ENCODE results near the gene ZNF581. TPM values are rescaled to one million over a fixed set of nuclear protein-coding genes. Genes with fewer than 3 reads are reported as not detected.

Gene ZNF581, protein sequence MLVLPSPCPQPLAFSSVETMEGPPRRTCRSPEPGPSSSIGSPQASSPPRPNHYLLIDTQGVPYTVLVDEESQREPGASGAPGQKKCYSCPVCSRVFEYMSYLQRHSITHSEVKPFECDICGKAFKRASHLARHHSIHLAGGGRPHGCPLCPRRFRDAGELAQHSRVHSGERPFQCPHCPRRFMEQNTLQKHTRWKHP
- 17.6 and 20.4 TPM in 2 replicates for total RNA-seq

DNA sequence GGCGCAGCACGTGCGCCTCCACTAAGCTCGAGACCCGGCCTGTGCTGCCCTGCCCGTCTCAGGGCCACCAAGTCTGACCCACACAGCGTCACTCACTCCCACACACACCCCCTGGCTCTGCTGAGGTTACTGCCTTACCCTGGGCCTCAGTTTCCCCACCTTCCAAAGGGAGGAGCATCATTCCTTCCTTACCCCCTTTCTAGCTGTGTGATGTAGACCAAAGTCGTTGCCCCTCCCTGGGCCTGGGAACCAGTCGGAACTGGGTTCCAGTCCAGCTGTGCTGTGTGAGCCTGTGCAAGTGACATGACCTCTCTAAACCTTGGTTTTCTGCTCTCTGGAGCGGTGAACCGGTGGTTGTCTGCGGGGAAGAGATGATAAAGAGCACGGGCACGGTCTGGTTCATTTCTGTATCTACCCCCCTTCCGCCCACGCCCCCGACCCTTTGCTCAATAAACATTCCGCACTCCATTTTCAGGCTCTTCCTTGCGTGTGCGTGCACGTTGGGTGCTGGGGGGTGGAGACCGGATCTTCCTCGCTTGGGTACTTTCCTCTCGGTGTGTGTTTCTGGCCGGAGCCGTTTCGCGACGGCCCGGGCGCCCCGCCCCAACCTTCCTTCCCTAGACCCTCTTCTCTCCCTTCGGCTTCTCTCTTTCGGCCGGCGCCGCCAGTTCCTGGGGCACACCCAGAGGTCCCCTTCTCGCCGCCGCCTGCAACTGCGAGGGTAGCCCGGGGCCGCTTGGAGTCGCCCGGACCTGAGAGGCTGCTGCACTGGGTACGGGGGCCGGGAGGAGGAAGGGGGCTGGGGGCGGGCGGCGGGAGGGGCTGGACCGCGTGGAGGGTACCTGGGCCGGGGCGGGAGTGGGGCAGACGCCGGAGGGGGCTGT, at the start of gene ZNF581:
ZNF581 (plus strand) TSS at position 647 of the 884 bp plus-strand sequence. CDS start 923 bp downstream, outside the sequence.

DNA sequence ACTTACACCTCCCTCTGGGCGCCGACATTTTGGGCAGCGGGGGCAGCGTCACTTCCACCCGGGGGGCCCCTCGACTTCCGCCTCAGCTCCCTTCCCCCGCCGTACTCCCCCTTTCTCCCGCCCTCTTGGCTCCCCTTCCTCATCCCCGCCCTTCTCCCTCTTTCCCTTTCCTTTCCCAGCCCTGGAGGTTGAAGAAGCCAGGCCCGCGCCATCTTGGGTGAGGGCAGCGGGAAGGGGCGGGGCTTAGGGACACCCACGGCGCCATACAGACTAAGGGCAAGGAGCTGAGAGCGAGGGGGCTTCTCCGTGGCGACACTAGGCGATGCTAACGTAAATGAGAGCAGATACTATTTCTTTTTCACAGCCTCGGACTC, 44.0 kb upstream of the ZNF581 start, which contains the start of gene FIZ1:
FIZ1 (minus strand) TSS at position 50 of the 374 bp plus-strand sequence. CDS start 1,652 bp downstream, outside the sequence.

DNA sequence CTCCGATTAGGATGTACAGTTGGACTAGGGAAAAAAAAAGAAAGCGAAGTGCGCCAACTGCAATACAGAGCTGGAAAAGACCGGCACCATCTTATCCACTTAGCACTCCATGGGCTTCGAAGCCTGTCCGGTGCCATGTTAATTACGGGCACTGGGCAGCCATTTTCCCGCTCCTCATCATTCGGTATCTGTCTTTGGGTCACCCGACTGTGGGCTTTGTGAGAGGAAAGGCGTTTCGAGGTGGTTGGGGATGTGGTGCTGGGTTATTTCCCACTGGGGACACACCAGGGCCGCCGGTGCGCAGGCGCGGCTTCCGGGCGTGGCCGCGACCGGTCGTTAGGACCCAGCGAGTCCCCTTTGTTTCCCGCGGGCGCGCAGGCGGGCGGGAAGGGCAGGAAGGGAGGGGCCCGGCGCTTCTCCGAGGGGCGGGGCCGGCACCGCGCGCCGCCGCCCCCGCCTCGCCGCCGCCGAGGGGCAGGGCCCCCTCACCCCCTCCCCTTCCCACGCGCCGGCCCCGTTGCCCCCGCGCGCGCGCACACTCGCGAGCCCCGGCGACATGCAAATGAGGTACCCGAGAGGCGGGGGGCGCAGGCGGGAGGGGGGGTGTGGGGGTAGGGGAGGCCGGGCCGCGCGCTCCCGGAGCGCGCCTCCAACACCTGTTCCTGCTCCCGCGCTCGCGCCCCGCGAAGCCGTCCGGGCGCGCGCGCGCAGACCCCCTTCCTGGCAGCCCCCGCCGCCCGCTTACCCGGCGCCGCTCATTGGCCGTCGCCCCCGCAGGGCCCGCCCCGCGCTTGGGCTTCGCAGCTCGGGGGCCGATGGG, 43.4 kb upstream of the ZNF581 start, which contains the start of gene ZNF524:
ZNF524 (plus strand) TSS at position 447 of the 820 bp plus-strand sequence. CDS start 1,825 bp downstream, outside the sequence.

DNA sequence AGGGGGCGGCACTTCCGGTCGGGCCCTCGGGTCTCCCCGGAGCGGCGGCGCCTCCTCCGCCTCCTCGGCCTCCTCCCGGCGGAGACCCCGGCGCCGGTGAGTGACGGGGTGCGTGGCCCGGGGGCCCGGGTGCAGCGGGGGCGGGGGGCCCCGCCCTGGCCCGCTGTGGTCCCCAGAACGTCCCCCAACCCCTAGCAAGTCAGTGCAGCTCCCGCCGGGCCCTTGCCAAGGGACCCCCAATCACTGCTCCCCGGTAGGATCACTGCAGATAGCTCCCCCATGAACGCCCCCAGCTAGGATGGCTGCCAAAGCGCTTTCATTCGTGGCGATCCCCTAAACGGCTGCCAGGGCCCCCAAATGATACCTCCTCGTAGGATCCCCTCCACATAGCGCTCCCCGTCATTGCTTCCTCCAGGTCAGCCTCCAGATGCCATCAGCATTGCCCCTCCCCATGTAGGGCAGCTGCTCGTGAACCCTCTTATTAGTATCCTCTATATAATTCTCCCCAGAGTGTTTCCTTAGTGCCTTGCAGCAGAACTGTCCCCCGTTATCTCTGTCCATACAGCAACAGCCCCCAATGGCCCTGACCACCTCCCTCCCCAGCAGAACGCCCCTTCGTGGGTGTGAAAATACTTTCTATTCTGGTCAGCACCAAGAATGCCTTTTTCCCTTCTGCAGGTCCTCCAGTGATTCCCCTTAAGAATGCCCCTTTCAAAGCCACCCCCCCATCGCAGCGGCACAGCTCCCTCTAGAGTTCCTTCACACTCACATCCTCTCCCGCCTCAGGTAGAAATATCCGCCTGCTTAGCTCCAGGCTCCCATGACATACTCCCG, 37.6 kb upstream of the ZNF581 start, which contains the start of gene ZNF865:
ZNF865 (plus strand) TSS at position 11 of the 834 bp plus-strand sequence. CDS start 7,972 bp downstream, outside the sequence.

DNA sequence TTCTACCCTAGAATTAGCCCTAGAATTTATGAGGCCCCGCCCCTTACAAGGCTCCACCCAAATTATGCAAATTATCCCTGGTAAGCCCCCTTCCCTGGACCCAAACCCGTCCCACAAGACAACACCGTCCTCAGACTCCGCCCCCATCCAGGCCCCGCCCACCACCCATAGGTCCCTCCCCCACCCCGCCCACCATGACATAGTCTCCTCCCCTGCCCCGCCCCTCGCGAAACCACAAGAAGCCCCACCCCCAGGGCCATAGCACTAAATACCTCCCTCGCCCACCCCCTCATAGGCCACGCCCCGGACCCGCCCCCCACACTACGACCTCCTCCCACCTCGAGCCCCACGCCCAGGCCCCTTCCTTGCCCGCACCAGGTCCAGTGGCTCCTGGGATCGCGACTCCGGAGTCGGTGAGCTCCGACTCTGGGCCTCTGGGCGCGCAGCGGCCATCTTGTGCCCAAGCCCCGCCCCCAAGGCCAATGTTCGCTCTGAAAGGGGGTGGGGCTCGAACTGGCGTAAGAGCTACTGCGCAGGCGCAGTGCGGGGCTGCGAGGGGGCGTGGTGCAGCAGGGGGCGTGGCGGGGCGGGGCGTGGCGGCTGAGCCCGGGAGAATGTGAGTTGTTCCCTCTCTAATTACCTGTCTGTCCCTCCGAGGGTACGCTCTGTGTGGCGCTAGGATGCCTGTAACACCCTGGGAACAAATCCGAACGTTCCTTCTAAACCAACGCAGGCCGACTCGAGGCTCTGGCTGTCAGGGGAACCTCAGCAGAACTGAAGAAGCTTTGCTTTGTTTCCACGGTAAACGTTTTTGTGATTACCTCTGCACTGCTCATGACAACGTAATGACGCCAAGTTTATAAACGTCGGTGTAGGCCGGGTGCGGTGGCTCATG, 19.1 kb upstream of the ZNF581 start, which contains the start of gene ZNF784:
ZNF784 (minus strand) TSS at position 458 of the 895 bp plus-strand sequence; CDS start at position 453, 5 bp downstream.

DNA sequence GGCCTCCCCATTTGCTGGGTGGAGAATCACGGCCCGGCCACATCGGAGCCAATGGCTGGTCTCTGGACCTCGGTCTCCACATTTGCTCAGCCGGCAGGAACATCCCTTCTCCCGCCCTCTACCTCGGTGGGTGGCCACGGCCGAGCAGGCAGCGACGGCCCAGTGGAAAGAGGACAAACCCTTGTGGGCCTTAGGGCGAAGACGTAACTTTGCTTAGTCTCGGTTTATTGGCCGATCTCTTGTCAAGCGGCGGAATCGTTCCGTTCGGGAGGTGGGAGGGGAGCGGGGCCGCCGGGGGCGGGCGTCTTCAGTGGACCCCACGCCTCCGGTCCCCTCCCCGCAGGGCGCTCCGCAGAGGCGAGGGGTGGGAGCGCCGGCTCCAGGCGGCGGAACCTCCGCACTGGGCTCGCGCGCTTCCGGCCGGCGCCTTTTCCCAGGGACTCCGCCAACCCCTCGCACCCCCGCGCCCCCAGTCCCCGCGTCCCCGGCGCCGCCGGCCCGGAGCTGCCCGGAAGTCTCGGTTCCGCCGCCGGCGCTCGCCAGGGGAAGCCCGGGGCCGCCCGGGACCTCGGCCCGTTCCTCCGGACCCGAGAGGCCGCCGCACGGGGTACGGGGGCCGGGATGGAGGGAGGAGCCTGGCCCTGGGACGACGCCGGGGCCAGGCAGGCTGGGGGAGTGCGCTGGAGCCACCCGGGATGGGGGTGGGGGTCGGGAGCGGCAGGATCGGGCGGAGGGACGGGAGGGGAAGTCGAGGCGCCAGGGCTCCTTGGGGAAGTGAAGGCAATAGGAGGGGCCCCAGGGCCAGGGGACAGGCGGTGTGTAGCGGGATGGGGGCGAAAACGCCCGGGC, 2.6 kb upstream of the ZNF581 start, which contains the start of gene ZNF580:
ZNF580 (plus strand) TSS at position 426 of the 849 bp plus-strand sequence. CDS start 1,507 bp downstream, outside the sequence.

DNA sequence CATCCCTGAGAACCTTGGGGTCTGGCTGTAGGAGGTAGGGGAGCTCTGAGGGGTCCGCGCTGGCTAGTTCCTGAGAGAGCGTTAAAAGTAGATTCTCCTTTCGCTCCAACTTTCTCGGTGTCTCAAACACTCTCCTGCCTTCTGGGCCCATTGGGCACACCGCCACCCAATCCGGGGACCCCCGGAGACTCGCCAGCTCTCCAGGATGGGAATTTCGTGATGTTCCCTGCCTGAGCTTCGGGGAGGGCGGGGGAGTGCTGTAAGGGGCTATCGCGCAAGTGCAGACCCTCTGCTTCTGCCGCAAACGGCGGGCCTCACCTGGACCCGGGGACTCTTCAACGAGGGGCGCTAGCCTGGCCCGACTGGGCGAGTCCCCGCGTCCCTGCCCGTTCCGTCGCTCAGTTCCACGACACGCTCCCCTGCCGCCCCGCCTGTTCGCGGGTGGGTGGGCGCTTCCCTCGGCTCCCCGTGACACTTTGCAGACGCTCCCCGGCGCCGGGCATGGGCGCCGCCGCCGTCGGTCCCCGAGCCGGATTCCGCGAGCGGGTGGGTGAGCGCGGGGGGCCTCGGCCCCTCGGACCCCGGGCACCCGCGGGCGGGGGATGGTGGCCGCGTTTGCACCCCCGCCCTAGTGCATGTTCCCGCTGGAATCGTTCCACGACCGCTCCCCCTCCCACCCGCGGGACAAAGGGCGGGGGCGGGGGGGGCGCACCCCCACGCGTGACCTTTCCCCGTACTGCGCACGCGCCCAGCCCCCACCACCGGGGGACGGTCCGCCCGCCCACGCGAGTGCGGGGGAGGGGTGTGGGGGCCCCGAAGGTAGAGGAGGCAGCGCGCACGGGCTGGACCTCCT, 4.5 kb downstream of the ZNF581 start, which contains the start of gene CCDC106:
CCDC106 (plus strand) TSS at position 481 of the 853 bp plus-strand sequence. CDS start 835 bp downstream, outside the sequence.

DNA sequence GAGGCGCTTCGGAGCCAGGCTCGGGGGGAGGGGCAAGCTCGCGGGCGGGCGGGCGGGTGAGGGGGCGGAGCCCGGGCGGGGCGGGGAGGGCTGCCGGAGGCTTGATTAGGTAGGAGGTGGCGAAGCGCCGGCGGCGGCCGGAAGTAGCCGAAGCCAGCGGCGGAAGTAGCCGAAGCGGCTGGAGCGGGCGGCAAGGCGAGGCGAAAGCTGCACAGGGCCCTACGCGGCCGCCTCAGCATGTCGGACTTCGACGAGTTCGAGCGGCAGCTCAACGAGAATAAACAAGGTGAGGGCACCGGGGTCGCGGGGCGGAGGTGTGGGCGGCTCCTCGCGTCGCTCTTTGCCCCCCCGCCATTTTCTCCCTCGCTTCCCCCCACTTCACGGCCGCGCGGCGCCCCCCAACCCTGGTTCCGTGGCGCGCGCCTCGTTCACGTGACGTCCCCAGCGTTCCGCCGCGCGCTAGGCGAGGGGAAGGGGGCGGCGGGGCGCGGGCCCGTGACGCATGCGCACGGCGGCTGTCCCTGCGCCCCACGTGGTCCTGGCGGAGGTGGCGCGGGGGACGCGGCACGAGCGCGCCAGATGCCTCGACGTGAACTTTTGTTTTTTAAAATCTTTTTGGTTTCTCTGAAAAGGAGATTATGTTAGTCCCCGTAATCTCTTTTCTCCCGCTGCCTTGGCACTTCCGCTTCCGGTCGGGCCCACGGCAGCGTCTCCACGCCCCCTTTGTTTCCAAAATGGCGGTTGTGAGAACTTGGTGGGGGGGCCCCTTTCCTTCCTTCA, 11.6 kb downstream of the ZNF581 start, which contains the start of gene U2AF2:
U2AF2 (plus strand) TSS at position 168 of the 780 bp plus-strand sequence; CDS start at position 238, 70 bp downstream.

DNA sequence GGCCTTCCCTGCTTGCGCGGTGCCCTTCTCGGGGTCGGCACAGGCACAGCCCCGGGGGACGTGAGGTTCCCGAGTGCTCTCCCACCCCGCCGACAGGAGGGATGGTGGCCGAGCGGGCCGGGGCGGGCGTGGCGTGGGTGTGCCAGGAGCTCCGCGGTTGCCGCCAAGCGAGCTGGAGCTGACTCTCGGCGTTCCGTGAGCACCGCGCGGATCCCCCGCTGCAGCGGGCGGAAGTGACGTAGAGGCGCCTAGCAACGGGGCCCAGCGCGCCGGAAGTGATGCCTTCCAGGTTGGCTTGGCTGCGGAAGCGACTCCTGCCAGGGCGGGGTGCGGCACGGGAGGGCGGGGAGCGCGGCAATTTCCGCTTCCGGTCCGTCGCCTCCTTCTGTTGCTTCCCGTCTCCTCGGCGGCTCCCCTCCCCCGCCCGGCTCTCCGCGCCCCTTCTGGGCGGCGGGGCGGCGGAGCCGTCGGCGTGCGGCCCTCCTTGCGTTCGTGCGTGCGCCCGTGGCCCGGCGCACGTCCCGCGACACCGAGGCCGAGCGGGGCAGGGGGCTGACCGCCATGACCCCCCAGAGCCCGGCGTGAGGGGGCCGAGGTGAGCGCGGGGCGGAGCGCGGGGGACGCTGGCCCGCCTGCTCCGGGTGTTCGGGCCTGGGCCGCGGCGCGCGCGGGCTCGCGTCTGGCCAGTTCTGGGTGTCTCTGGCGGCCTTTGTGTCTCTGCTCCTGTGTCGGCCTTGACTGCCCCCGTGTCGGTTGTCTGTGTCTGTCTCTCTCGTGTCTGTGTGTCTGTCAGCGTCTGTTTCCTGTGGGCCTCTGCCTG, 31.6 kb downstream of the ZNF581 start, which contains the start of gene EPN1:
EPN1 (plus strand) TSS at position 386 of the 820 bp plus-strand sequence. CDS start 3,402 bp downstream, outside the sequence.

Other genes with a start within 250 kb of the ZNF581 start
- 32.4 and 36.3 TPM in 2 replicates for gene UBE2S, start 235.9 kb upstream of the ZNF581 start, total RNA-seq
- gene SHISA7, start 200.3 kb upstream of the ZNF581 start, total RNA-seq = not detected in 2 replicates
- gene ISOC2, start 182.0 kb upstream of the ZNF581 start, total RNA-seq = 48.6 and 53.3 TPM in 2 replicates
- not detected in 2 replicates for gene C19orf85, start 178.9 kb upstream of the ZNF581 start, total RNA-seq
- gene ZNF628, start 167.0 kb upstream of the ZNF581 start, total RNA-seq = 2.1 and 2.7 TPM in 2 replicates
- 3.8 and 5.6 TPM in 2 replicates for gene NAT14, start 158.5 kb upstream of the ZNF581 start, total RNA-seq
- gene SSC5D, start 155.2 kb upstream of the ZNF581 start, total RNA-seq = 23.4 and 33.8 TPM in 2 replicates
- gene SBK2, start 106.5 kb upstream of the ZNF581 start, total RNA-seq = not detected in 2 replicates
- gene SBK3, start 98.1 kb upstream of the ZNF581 start, total RNA-seq = 0.11 TPM in 1 of 2 replicates, not detected in the other
- gene ZNF579, start 62.8 kb upstream of the ZNF581 start, total RNA-seq = 6.5 and 8.9 TPM in 2 replicates
- gene FIZ1, start 44.1 kb upstream of the ZNF581 start, total RNA-seq = 3.4 and 5.1 TPM in 2 replicates
- gene ZNF524, start 43.4 kb upstream of the ZNF581 start, total RNA-seq = 6.6 and 7.1 TPM in 2 replicates
- 1.2 and 1.3 TPM in 2 replicates for gene ZNF865, start 38.0 kb upstream of the ZNF581 start, total RNA-seq
- gene ZNF784, start 19.1 kb upstream of the ZNF581 start, total RNA-seq = 4.7 and 6.2 TPM in 2 replicates
- gene ZNF580, start 2.6 kb upstream of the ZNF581 start, total RNA-seq = 5.3 and 8.6 TPM in 2 replicates
- 6.9 and 7.4 TPM in 2 replicates for gene CCDC106, start 4.6 kb downstream of the ZNF581 start, total RNA-seq
- 65.0 and 66.0 TPM in 2 replicates for gene U2AF2, start 11.4 kb downstream of the ZNF581 start, total RNA-seq
- 48.3 and 57.5 TPM in 2 replicates for gene EPN1, start 31.6 kb downstream of the ZNF581 start, total RNA-seq
- not detected in 2 replicates for gene NLRP9, start 94.8 kb downstream of the ZNF581 start, total RNA-seq
- gene RFPL4A, start 115.4 kb downstream of the ZNF581 start, total RNA-seq = not detected in 2 replicates
- gene RFPL4AL1, start 125.5 kb downstream of the ZNF581 start, total RNA-seq = not detected in 2 replicates
- not detected in 2 replicates for gene NLRP11, start 188.3 kb downstream of the ZNF581 start, total RNA-seq
- not detected in 2 replicates for gene NLRP4, start 192.9 kb downstream of the ZNF581 start, total RNA-seq